ENCODE measurements around the gene SYN1. TPM values are rescaled to one million over a fixed set of nuclear protein-coding genes. Genes with fewer than 3 reads are reported as not detected.

Gene SYN1
- polyA plus RNA-seq, 1 donor from 2014 or later: 4.3 TPM

DNA sequence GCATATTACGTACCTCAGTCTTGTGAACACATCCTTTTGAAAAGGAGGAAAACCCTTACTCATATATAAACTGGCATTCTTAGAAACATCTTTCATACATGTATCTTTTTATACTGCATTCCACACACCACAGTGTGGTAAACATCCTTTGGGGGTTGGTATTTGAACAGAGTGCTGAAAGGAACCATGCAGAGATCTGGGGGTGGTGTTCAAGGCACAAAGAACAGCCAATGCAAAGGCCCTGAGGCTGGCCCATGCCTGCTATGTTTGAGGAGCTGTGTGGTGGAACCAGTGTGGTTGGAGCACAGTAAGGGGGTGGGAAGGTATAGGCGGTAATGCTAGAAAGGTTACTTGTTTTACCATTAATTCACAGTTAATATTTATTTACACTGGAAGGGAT is 28.7 kb upstream of the SYN1 start:
- no peak for TF ChIP-seq TAF1 (IDR thresholded peaks at IDR 0.05; ENCODE audit: low read depth)
- no peak for TF ChIP-seq SMC3 (conservative IDR thresholded peaks at IDR 0.05; ENCODE audit: poor library complexity)
- TF ChIP-seq, protein P1, sequence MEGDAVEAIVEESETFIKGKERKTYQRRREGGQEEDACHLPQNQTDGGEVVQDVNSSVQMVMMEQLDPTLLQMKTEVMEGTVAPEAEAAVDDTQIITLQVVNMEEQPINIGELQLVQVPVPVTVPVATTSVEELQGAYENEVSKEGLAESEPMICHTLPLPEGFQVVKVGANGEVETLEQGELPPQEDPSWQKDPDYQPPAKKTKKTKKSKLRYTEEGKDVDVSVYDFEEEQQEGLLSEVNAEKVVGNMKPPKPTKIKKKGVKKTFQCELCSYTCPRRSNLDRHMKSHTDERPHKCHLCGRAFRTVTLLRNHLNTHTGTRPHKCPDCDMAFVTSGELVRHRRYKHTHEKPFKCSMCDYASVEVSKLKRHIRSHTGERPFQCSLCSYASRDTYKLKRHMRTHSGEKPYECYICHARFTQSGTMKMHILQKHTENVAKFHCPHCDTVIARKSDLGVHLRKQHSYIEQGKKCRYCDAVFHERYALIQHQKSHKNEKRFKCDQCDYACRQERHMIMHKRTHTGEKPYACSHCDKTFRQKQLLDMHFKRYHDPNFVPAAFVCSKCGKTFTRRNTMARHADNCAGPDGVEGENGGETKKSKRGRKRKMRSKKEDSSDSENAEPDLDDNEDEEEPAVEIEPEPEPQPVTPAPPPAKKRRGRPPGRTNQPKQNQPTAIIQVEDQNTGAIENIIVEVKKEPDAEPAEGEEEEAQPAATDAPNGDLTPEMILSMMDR (IDR thresholded peaks at IDR 0.05; ENCODE audit: poor library complexity, severe bottlenecking): no peak
- TF ChIP-seq POLR2AphosphoS5 (IDR thresholded peaks at IDR 0.05): no peak
- no peak for TF ChIP-seq RAD21 (conservative IDR thresholded peaks at IDR 0.05)
- Histone ChIP-seq H2AFZ (ENCODE audit: low read depth, low read length) (no peak overlapping the region), H3K27ac (ENCODE audit: low read length) (no peak overlapping the region), H3K4me3 (ENCODE audit: low read length) (peak overlapping the region; percentile 85), H3F3A (ENCODE audit: insufficient read depth, low read length, poor library complexity, severe bottlenecking) (no peaks in the 10 kb centered on the region), H3K79me2 (replicated peaks; ENCODE audit: insufficient read depth, low read length) (peaks cover 2% of the 10 kb centered on the region), H3K4me2 (ENCODE audit: low read length) (no peak overlapping the region), H3K9ac (ENCODE audit: low read length) (no peak overlapping the region), H3K9me2 (ENCODE audit: insufficient read depth, low read length) (no peaks in the 10 kb centered on the region), H3K27me3 (ENCODE audit: insufficient read depth, low read depth, low read length) (no peaks in the 10 kb centered on the region), H3K9me3 (ENCODE audit: low read length) (no peaks in the 10 kb centered on the region), H4K20me1 (ENCODE audit: insufficient read depth) (no peaks in the 10 kb centered on the region), H3K36me3 (ENCODE audit: insufficient read depth, low read length) (no peaks in the 10 kb centered on the region)

DNA sequence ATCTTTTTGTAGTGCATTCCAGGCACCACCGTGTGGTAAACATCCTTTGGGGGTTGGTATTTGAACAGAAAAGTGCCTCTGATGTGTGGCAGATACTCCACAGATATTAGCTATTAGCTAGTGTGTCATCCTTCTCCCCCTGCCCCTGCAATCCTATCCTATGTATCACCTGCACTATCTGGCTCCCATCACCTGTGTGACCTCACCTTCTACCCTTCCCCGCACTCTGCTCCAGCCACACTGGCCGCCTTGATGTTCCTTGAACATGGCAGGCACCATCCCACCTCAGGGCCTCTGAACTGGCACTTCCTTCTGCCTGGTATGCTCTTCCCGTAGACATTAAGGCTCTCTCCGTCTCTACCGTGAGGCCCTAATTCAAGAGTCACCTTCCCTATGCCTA is 27.0 kb upstream of the SYN1 start:
- Histone ChIP-seq H3K4me3 (ENCODE audit: low read length) (no peak overlapping the region), H3K27ac (ENCODE audit: low read length) (no peak overlapping the region), H4K20me1 (ENCODE audit: insufficient read depth) (no peaks in the 10 kb centered on the region), H3F3A (ENCODE audit: insufficient read depth, low read length, poor library complexity, severe bottlenecking) (no peaks in the 10 kb centered on the region), H2AFZ (ENCODE audit: low read depth, low read length) (no peak overlapping the region), H3K36me3 (ENCODE audit: insufficient read depth, low read length) (no peaks in the 10 kb centered on the region), H3K4me2 (ENCODE audit: low read length) (no peak overlapping the region), H3K79me2 (replicated peaks; ENCODE audit: insufficient read depth, low read length) (peaks cover 2% of the 10 kb centered on the region), H3K9me2 (ENCODE audit: insufficient read depth, low read length) (no peaks in the 10 kb centered on the region), H3K27me3 (ENCODE audit: insufficient read depth, low read depth, low read length) (no peaks in the 10 kb centered on the region), H3K9me3 (ENCODE audit: low read length) (no peaks in the 10 kb centered on the region), H3K9ac (ENCODE audit: low read length) (no peak overlapping the region)
- TF ChIP-seq, protein P2, sequence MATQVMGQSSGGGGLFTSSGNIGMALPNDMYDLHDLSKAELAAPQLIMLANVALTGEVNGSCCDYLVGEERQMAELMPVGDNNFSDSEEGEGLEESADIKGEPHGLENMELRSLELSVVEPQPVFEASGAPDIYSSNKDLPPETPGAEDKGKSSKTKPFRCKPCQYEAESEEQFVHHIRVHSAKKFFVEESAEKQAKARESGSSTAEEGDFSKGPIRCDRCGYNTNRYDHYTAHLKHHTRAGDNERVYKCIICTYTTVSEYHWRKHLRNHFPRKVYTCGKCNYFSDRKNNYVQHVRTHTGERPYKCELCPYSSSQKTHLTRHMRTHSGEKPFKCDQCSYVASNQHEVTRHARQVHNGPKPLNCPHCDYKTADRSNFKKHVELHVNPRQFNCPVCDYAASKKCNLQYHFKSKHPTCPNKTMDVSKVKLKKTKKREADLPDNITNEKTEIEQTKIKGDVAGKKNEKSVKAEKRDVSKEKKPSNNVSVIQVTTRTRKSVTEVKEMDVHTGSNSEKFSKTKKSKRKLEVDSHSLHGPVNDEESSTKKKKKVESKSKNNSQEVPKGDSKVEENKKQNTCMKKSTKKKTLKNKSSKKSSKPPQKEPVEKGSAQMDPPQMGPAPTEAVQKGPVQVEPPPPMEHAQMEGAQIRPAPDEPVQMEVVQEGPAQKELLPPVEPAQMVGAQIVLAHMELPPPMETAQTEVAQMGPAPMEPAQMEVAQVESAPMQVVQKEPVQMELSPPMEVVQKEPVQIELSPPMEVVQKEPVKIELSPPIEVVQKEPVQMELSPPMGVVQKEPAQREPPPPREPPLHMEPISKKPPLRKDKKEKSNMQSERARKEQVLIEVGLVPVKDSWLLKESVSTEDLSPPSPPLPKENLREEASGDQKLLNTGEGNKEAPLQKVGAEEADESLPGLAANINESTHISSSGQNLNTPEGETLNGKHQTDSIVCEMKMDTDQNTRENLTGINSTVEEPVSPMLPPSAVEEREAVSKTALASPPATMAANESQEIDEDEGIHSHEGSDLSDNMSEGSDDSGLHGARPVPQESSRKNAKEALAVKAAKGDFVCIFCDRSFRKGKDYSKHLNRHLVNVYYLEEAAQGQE (IDR thresholded peaks at IDR 0.05; ENCODE audit: borderline replicate concordance): no peak
- TF ChIP-seq POLR2AphosphoS5 (IDR thresholded peaks at IDR 0.05) (no peak), MXI1 (conservative IDR thresholded peaks at IDR 0.05; ENCODE audit: poor library complexity, severe bottlenecking) (no peak), EZH2 (IDR thresholded peaks at IDR 0.05; ENCODE audit: borderline replicate concordance, insufficient read depth, low read length, poor library complexity, severe bottlenecking) (no peak), RAD21 (conservative IDR thresholded peaks at IDR 0.05) (no peak), TAF1 (IDR thresholded peaks at IDR 0.05; ENCODE audit: low read depth) (no peak), SMC3 (conservative IDR thresholded peaks at IDR 0.05; ENCODE audit: poor library complexity) (no peak), EP300 (conservative IDR thresholded peaks at IDR 0.05; ENCODE audit: poor library complexity, severe bottlenecking) (no peak)
- TF ChIP-seq, protein P1 (IDR thresholded peaks at IDR 0.05; ENCODE audit: poor library complexity, severe bottlenecking): no peak
